ENCODE results near the gene LSM3. TPM values are rescaled to one million over a fixed set of nuclear protein-coding genes. Genes with fewer than 3 reads are reported as not detected.
"Not testable (repeated sequence)": the region's sequence is repeated elsewhere in the genome, so short reads cannot be mapped to it uniquely, and the experiment has no call there.

Gene LSM3
- total and polyA plus RNA-seq, 4 experiments from 2014 or later, result 7.2 to 30.7 (median 15.1) TPM

DNA sequence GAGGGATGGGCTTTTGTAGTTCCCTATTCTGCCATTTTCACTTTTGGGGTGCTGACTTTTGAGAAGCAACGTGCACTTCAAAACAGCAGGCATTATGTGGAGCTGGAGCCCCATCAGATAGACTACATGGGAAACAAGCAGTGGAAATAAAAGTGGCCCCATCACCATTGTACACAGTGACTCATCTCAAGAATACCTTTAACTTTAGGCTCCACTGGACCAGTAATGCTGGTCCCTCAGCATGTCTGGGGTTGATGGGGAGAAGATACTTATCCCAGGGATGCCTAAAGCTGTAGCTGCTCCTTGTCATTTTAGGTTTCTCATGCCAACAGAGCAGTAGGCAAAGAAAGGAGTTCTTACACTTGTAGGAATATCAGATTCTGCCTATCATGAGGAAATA lies 45.0 kb downstream of the LSM3 start:
- peaks cover 30 to 32% of the 10 kb centered on the region in 2 donors for H3K27me3 Mint-ChIP-seq
- DNase-seq, result no peak
- Histone ChIP-seq H3K4me3 (ENCODE audit: low read length in 2 of 2) (no peak overlapping the region), H3K4me1 (ENCODE audit: insufficient read depth, low read length) (no peaks in the 10 kb centered on the region), H3K9me3 (ENCODE audit: control insufficient read depth in 1 of 2, low read length in 2 of 2) (no peaks in the 10 kb centered on the region), H3K27ac (ENCODE audit: low read depth, low read length) (no peak overlapping the region), H3K27me3 (ENCODE audit: insufficient read depth, low read length) (no peaks in the 10 kb centered on the region), H3K36me3 (ENCODE audit: insufficient read depth, low read length) (no peaks in the 10 kb centered on the region)
- no peaks in the 10 kb centered on the region for H3K4me1 Mint-ChIP-seq
- H3K4me3 Mint-ChIP-seq, result no peak overlapping the region
- peaks cover 0 to 36% (median 18%) of the 10 kb centered on the region in 8 donors for H3K9me3 Mint-ChIP-seq
- POLR2A ChIA-PET (ENCODE audit: partially characterized antibody), result no interaction called here
- intact Hi-C loops (cut with micrococcal nuclease), result no loop called here
- CTCF ChIA-PET (ENCODE audit: partially characterized antibody), result interaction anchor here (1.8 to 2.1 kb wide), 3 partner anchors 20 to 23 kb away, joined by 4 to 10 read pairs (median 8); no protein-coding TSS in a partner anchor
- H3K36me3 Mint-ChIP-seq, result peaks cover 2 to 13% of the 10 kb centered on the region in 2 donors
- H3K27ac Mint-ChIP-seq, result no peak overlapping the region

DNA sequence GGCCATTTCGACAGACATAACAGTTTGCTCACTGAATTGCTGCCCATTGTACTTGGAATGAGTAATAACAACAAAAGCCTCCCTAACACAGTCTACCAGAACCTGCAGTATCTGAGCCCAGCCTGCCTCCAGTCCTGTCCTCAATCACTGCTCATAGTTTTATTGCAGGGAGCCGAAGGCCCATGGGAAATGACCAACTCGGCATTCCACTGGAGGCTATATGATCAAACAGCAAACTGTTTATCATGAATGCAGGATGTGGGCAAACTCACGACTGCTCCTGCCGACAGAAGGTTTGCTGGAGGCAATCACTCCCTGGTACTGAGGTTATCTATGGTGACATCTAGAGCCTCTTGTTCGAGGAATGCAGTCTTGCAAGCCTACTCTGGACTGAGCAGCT lies 46.3 kb downstream of the LSM3 start:
- ChIA-PET POLR2A (ENCODE audit: partially characterized antibody) (no interaction called here), CTCF (ENCODE audit: partially characterized antibody) (interaction anchor here (1.8 kb wide), 1 partner anchor 21 kb away, joined by 8 read pairs; no protein-coding TSS in a partner anchor)
- no peaks in the 10 kb centered on the region for H3K4me1 ChIP-seq (ENCODE audit: insufficient read depth, low read length)
- no peaks in the 10 kb centered on the region for H3K4me1 Mint-ChIP-seq
- no peak overlapping the region for H3K27ac Mint-ChIP-seq
- peaks cover 0 to 32% (median 18%) of the 10 kb centered on the region in 8 donors for H3K9me3 Mint-ChIP-seq
- H3K27me3 Mint-ChIP-seq, result peaks cover 30 to 32% of the 10 kb centered on the region in 2 donors
- no peaks in the 10 kb centered on the region for H3K27me3 ChIP-seq (ENCODE audit: insufficient read depth, low read length)
- intact Hi-C loops (cut with micrococcal nuclease), result no loop called here
- H3K9me3 ChIP-seq (ENCODE audit: control insufficient read depth in 1 of 2, low read length in 2 of 2), result no peaks in the 10 kb centered on the region
- no peak overlapping the region for H3K4me3 Mint-ChIP-seq
- H3K27ac ChIP-seq (ENCODE audit: low read depth, low read length), result no peak overlapping the region
- peaks cover 2 to 13% of the 10 kb centered on the region in 2 donors for H3K36me3 Mint-ChIP-seq
- no peak for DNase-seq
- no peak overlapping the region for H3K4me3 ChIP-seq (ENCODE audit: low read length in 2 of 2)
- no peaks in the 10 kb centered on the region for H3K36me3 ChIP-seq (ENCODE audit: insufficient read depth, low read length)

DNA sequence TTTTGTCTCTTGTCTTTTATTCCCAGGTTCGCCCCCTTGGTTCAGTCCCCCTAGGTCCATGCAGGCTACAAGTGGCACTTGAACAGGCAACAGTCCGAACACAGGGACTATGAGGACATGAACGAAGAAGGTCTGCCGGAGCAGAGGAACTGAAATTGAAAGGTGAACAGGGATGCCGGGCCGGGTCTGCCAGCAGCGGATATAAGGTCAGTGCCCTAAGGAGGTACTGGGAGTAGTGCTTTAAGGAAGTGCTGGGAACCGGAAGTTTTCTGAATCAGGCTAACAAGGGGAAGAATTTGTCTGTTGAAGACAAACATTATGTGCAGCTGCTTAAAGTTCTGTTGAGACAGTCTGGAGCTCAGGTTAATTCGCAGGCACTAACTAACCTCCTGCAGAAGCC lies 46.8 kb downstream of the LSM3 start:
- no peak for DNase-seq
- Histone ChIP-seq H3K27ac (ENCODE audit: low read depth, low read length) (no peak overlapping the region), H3K36me3 (ENCODE audit: insufficient read depth, low read length) (no peaks in the 10 kb centered on the region), H3K9me3 (ENCODE audit: control insufficient read depth in 1 of 2, low read length in 2 of 2) (no peaks in the 10 kb centered on the region), H3K4me3 (ENCODE audit: low read length in 2 of 2) (no peak overlapping the region), H3K4me1 (ENCODE audit: insufficient read depth, low read length) (no peaks in the 10 kb centered on the region), H3K27me3 (ENCODE audit: insufficient read depth, low read length) (no peaks in the 10 kb centered on the region)
- intact Hi-C loops (cut with micrococcal nuclease), result no loop called here
- H3K36me3 Mint-ChIP-seq, result peaks cover 2 to 13% of the 10 kb centered on the region in 2 donors
- ChIA-PET POLR2A (ENCODE audit: partially characterized antibody) (no interaction called here), CTCF (ENCODE audit: partially characterized antibody) (interaction anchor here (1.3 to 1.8 kb wide), 2 partner anchors 22 kb away, joined by 3 to 8 read pairs; no protein-coding TSS in a partner anchor)
- H3K4me3 Mint-ChIP-seq, result no peak overlapping the region
- no peak overlapping the region for H3K27ac Mint-ChIP-seq
- peaks cover 0 to 27% (median 18%) of the 10 kb centered on the region in 8 donors for H3K9me3 Mint-ChIP-seq
- H3K27me3 Mint-ChIP-seq, result peaks cover 30 to 32% of the 10 kb centered on the region in 2 donors
- H3K4me1 Mint-ChIP-seq, result no peaks in the 10 kb centered on the region

DNA sequence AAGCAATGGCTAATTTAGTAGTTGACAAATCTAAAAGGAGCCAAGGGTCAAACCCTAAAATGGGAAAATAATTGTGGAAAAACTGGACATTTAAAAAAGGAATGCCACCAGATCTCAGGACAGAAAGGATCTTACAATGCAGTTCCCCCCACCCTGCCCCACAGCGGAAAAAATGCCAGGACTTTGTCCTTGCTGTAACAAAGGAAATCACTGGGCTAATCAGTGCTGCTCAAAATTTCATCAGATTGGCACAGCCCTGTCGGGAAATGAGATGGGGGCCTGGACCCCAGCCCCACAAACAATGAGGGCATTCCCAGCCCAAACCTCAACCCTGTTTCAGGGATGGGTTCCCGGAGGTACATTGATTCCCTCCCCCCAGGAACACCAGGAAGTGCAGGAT lies 47.7 kb downstream of the LSM3 start:
- peaks cover 33 to 34% of the 10 kb centered on the region in 2 donors for H3K27me3 Mint-ChIP-seq

DNA sequence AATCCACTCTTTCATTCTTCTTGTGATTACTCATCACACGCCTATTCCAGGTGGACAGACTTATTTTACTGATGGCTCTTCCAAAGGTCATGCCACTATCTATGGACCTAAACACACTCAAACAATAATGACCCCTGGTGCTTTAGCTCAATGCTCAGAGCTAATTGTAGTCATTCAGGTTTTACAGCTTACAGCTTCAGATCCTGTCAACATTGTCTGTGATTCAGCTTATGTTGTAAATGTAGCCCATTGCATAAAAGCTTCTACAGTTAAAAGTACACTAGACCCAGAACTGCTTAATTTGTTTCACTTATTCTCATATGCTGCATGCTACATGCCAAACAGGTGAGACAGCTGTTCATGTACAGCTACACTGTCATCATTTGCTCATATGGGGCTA lies 49.2 kb downstream of the LSM3 start:
- CTCF ChIA-PET (ENCODE audit: partially characterized antibody), result no interaction called here
- Histone ChIP-seq H3K4me1 (ENCODE audit: insufficient read depth, low read length) (no peaks in the 10 kb centered on the region), H3K27me3 (ENCODE audit: insufficient read depth, low read length) (no peaks in the 10 kb centered on the region), H3K4me3 (ENCODE audit: low read length in 2 of 2) (no peak overlapping the region), H3K9me3 (ENCODE audit: control insufficient read depth in 1 of 2, low read length in 2 of 2) (no peaks in the 10 kb centered on the region), H3K27ac (ENCODE audit: low read depth, low read length) (no peak overlapping the region), H3K36me3 (ENCODE audit: insufficient read depth, low read length) (no peaks in the 10 kb centered on the region)
- peaks cover 0 to 5% (median 4%) of the 10 kb centered on the region in 4 donors for H3K4me1 Mint-ChIP-seq
- peaks cover 40 to 43% of the 10 kb centered on the region in 2 donors for H3K27me3 Mint-ChIP-seq
- DNase-seq, result no peak
- no peak overlapping the region for H3K4me3 Mint-ChIP-seq
- POLR2A ChIA-PET (ENCODE audit: partially characterized antibody), result no interaction called here
- peaks cover 2% of the 10 kb centered on the region in 2 donors for H3K36me3 Mint-ChIP-seq
- intact Hi-C loops (cut with micrococcal nuclease), result no loop called here
- H3K9me3 Mint-ChIP-seq, result peaks cover 0 to 7% (median 6%) of the 10 kb centered on the region in 8 donors
- no peak overlapping the region for H3K27ac Mint-ChIP-seq

More for the DNA sequence above, 47.7 kb downstream of the LSM3 start:
- CTCF ChIA-PET (ENCODE audit: partially characterized antibody), result interaction anchor here (1.3 kb wide), 1 partner anchor 23 kb away, joined by 3 read pairs; no protein-coding TSS in a partner anchor
- H3K4me1 ChIP-seq (ENCODE audit: insufficient read depth, low read length); intact Hi-C loops (cut with micrococcal nuclease); POLR2A ChIA-PET (ENCODE audit: partially characterized antibody); H3K4me3 Mint-ChIP-seq; H3K27ac ChIP-seq (ENCODE audit: low read depth, low read length); DNase-seq; H3K36me3 ChIP-seq (ENCODE audit: insufficient read depth, low read length); H3K27me3 ChIP-seq (ENCODE audit: insufficient read depth, low read length); H3K36me3 Mint-ChIP-seq; H3K27ac Mint-ChIP-seq; H3K9me3 ChIP-seq (ENCODE audit: control insufficient read depth in 1 of 2, low read length in 2 of 2); H3K4me3 ChIP-seq (ENCODE audit: low read length in 2 of 2); H3K4me1 Mint-ChIP-seq: not testable (repeated sequence)
- H3K9me3 Mint-ChIP-seq, result peaks cover 0 to 20% (median 12%) of the 10 kb centered on the region in 8 donors

DNA sequence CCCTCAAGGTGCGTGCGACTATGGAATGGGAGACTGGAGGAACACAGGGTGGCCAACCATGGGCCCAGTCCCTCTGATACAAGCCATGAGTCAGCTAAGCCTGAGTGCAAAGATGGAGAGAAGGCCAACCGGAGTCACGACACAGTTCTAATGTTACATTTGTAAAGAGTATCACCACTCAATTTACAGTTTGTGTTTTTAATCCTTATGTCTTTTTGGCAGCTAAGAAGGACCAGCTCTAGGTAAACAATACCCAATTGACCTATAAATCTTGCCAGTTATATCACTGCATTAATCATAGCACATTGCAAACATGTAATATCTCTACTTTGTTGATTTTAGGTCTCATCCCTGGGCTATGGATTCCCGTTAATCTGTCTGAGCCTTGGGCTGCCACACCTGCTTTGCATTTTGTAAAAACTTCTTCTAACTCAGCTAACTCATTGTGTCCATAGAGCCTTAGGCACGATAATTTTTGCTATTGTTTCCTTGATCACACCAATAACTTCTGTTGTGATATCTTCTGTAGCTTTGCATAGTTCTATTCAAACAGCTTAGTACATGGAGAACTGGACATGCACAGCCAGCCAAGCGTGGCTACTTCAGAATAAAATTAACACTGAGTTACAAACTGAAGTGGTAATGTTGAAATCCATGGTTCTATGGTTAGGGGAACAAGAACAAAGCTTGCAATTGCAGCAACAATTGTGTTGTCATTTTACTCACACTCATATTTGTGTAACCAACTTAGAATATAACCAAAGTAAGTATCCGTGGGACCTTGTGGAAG lies 50.3 kb downstream of the LSM3 start:
- Mint-ChIP-seq H3K9me3 (peaks cover 0 to 17% (median 13%) of the 10 kb centered on the region in 8 donors), H3K36me3 (peaks cover 2 to 8% of the 10 kb centered on the region in 2 donors), H3K27me3 (peaks cover 44 to 45% of the 10 kb centered on the region in 2 donors), H3K4me3 (no peak overlapping the region), H3K4me1 (peaks cover 0 to 6% (median 5%) of the 10 kb centered on the region in 4 donors), H3K27ac (no peak overlapping the region)
- Histone ChIP-seq H3K27ac (ENCODE audit: low read depth, low read length) (no peak overlapping the region), H3K4me3 (ENCODE audit: low read length in 2 of 2) (no peak overlapping the region), H3K36me3 (ENCODE audit: insufficient read depth, low read length) (no peaks in the 10 kb centered on the region), H3K4me1 (ENCODE audit: insufficient read depth, low read length) (no peaks in the 10 kb centered on the region), H3K27me3 (ENCODE audit: insufficient read depth, low read length) (no peaks in the 10 kb centered on the region), H3K9me3 (ENCODE audit: control insufficient read depth in 1 of 2, low read length in 2 of 2) (no peaks in the 10 kb centered on the region)
- ChIA-PET POLR2A (ENCODE audit: partially characterized antibody) (no interaction called here), CTCF (ENCODE audit: partially characterized antibody) (no interaction called here)
- no peak for DNase-seq
- intact Hi-C loops (cut with micrococcal nuclease), result no loop called here

DNA sequence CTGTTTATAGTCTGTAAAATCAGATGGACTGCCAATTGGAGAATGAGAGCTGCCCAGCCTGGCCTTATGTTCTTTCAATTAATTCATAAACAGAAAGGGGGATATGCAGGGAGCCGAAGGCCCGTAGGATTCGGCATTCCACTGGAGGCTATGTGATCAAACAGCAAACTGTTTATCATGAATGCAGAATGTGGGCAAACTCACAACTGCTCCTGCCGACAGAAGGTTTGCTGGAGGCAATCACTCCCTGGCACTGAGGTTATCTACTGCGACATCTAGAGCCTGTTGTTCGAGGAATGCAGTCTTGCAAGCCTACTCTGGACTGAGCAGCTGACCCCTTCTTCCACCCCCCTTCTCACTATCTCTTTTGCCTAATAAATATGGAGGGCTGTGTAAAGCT lies 51.1 kb downstream of the LSM3 start:
- H3K27me3 ChIP-seq (ENCODE audit: insufficient read depth, low read length); H3K4me3 ChIP-seq (ENCODE audit: low read length in 2 of 2); H3K27ac Mint-ChIP-seq; H3K4me3 Mint-ChIP-seq; H3K9me3 ChIP-seq (ENCODE audit: control insufficient read depth in 1 of 2, low read length in 2 of 2); CTCF ChIA-PET (ENCODE audit: partially characterized antibody); H3K36me3 Mint-ChIP-seq; H3K4me1 ChIP-seq (ENCODE audit: insufficient read depth, low read length); H3K27ac ChIP-seq (ENCODE audit: low read depth, low read length); H3K4me1 Mint-ChIP-seq; DNase-seq; intact Hi-C loops (cut with micrococcal nuclease); H3K36me3 ChIP-seq (ENCODE audit: insufficient read depth, low read length); POLR2A ChIA-PET (ENCODE audit: partially characterized antibody): not testable (repeated sequence)
- H3K9me3 Mint-ChIP-seq, result peaks cover 0 to 23% (median 16%) of the 10 kb centered on the region in 8 donors
- H3K27me3 Mint-ChIP-seq, result peaks cover 40 to 41% of the 10 kb centered on the region in 2 donors
